Lower leg skin (tissue), 3 donors: ENCODE data around the gene C16orf96.

Experiments used
- POLR2A ChIP-seq, 2 donors: fragments of 450-650 bp; IDR thresholded peaks; one replicate each; pipeline ENCODE4 v1.6.1; 2016 to 2017; ENCODE audit warnings: antibody characterized with exemption in 2 of 2, mild to moderate bottlenecking in 1 of 2, moderate library complexity in 1 of 2
- TF ChIP-seq, protein P1 (sequence below), 3 donors: fragments of 450-650 bp; IDR thresholded peaks; one replicate each; pipeline ENCODE4 v1.5.1; 2016; ENCODE audit warnings: antibody characterized with exemption in 3 of 3, mild to moderate bottlenecking in 3 of 3, moderate library complexity in 2 of 3

DNA sequence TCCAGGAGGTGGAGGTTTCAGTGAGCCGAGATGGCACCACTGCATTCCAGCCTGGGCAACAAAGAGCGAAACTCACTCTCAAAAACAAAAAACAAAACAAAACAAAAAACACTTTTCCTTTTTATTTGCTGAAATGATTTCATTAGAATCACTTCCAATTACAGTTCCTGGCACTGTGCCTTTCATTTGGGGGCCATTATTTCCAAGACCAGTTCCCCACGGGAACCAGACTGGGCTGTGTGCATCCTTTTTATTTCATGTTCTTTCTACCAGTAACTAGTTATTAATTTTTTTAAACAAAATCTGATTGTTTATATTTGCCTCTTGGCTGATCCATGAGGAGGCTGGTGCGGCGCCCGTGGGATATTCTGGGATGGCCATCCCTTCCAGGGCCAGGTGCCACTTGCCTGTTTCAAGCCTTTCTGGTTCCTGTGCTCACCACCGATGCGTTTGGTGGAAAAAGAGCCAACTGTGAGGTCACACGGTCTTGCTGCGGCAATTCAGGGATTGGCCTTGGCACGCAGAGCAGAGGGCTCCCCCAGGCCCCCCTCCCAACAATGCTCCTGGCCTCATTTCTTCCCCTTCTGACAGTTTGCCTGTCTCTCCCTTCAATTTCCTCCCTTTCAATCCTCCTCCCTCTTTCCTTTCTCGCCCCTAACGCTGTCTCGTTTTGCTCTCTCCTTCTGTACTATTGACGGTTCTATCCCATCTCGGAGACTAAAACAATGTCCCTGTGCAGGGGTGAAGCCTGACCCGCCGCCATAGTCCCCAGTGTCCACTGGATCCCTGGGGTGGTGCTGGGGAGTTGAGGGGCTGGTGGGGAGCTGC lies 45.1 kb downstream of the C16orf96 start:
- TF ChIP-seq POLR2A (IDR thresholded peaks at IDR 0.05), result no peak
- TF ChIP-seq, protein P1, sequence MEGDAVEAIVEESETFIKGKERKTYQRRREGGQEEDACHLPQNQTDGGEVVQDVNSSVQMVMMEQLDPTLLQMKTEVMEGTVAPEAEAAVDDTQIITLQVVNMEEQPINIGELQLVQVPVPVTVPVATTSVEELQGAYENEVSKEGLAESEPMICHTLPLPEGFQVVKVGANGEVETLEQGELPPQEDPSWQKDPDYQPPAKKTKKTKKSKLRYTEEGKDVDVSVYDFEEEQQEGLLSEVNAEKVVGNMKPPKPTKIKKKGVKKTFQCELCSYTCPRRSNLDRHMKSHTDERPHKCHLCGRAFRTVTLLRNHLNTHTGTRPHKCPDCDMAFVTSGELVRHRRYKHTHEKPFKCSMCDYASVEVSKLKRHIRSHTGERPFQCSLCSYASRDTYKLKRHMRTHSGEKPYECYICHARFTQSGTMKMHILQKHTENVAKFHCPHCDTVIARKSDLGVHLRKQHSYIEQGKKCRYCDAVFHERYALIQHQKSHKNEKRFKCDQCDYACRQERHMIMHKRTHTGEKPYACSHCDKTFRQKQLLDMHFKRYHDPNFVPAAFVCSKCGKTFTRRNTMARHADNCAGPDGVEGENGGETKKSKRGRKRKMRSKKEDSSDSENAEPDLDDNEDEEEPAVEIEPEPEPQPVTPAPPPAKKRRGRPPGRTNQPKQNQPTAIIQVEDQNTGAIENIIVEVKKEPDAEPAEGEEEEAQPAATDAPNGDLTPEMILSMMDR (IDR thresholded peaks at IDR 0.05), result no peak
